Mesenchymal stem cell (in vitro differentiated cells and primary cell): ENCODE results near the gene TMEM248.

Experiments used
- DNase-seq: peaks from one replicate; pipeline ENCODE4 v3.0.0-alpha.2; 2013
- H2AFZ ChIP-seq: one replicate; pipeline ENCODE4 v1.6.1; 2013; ENCODE audit warnings: low read depth, mild to moderate bottlenecking, control low read depth, inconsistent platforms, low read length, moderate library complexity
- H2AK5ac ChIP-seq: 2 replicates; pipeline ENCODE4 v1.6.1; 2013; ENCODE audit warnings: low read length, moderate library complexity, mild to moderate bottlenecking, inconsistent platforms; ENCODE audit not compliant: severe bottlenecking
- H2BK120ac ChIP-seq: one replicate; pipeline ENCODE4 v1.6.1; 2013; ENCODE audit warnings: low read depth, mild to moderate bottlenecking, inconsistent platforms, low read length, moderate library complexity
- H2BK12ac ChIP-seq, 2 experiments: one replicate each; pipeline ENCODE4 v1.6.1; 2013; ENCODE audit warnings: inconsistent platforms in 2 of 2, low read length in 2 of 2, mild to moderate bottlenecking in 2 of 2, moderate library complexity in 2 of 2, control low read depth in 1 of 2
- H2BK15ac ChIP-seq: one replicate; pipeline ENCODE4 v1.6.1; 2013; ENCODE audit warnings: mild to moderate bottlenecking, low read depth, inconsistent platforms; ENCODE audit not compliant: poor library complexity, severe bottlenecking
- H2BK5ac ChIP-seq: 2 replicates; pipeline ENCODE4 v1.6.1; 2013; ENCODE audit warnings: low read depth, mild to moderate bottlenecking, low read length, control low read depth, inconsistent platforms; ENCODE audit not compliant: poor library complexity, severe bottlenecking
- H3K14ac ChIP-seq, 2 experiments: one replicate each; pipeline ENCODE4 v1.6.1; 2013; ENCODE audit warnings: inconsistent platforms in 2 of 2, low read length in 2 of 2, control low read depth in 1 of 2, mild to moderate bottlenecking in 1 of 2, moderate library complexity in 1 of 2
- H3K18ac ChIP-seq, 2 experiments: one replicate each; pipeline ENCODE4 v1.6.1; 2013; ENCODE audit warnings: inconsistent platforms in 2 of 2, low read length in 2 of 2, control low read depth in 1 of 2, low read depth in 1 of 2, mild to moderate bottlenecking in 1 of 2
- H3K23ac ChIP-seq, 2 experiments: one replicate each; pipeline ENCODE4 v1.6.1; 2013; ENCODE audit warnings: inconsistent platforms in 2 of 2, low read length in 2 of 2, mild to moderate bottlenecking in 2 of 2, moderate library complexity in 2 of 2, control low read depth in 1 of 2
- H3K27ac ChIP-seq: 2 replicates; pipeline ENCODE4 v1.5.1; 2013; ENCODE audit warnings: mild to moderate bottlenecking, moderate library complexity, low read length, control low read depth, inconsistent platforms; ENCODE audit not compliant: poor library complexity, severe bottlenecking
- H3K27me3 ChIP-seq, 2 experiments: 2 replicates each; pipeline versions ENCODE4 v1.6.1 to v1.7.0; 2013; ENCODE audit warnings: low read length in 2 of 2, mild to moderate bottlenecking in 2 of 2, moderate library complexity in 2 of 2, control low read depth in 1 of 2, inconsistent platforms in 1 of 2; ENCODE audit not compliant: control insufficient read depth in 1 of 2, insufficient read depth in 1 of 2
- H3K36me3 ChIP-seq, 2 experiments: 2 replicates each; pipeline versions ENCODE4 v1.6.1 to v1.7.0; 2013; ENCODE audit warnings: low read length in 2 of 2, control low read depth in 1 of 2, inconsistent platforms in 1 of 2, low read depth in 1 of 2, mild to moderate bottlenecking in 1 of 2; ENCODE audit not compliant: insufficient read depth in 2 of 2, control insufficient read depth in 1 of 2
- H3K4ac ChIP-seq, 2 experiments: one replicate each; pipeline ENCODE4 v1.6.1; 2013; ENCODE audit warnings: inconsistent platforms in 2 of 2, low read length in 2 of 2, mild to moderate bottlenecking in 2 of 2, moderate library complexity in 2 of 2, control low read depth in 1 of 2, low read depth in 1 of 2
- H3K4me1 ChIP-seq: 2 replicates; pipeline ENCODE4 v1.6.1; 2013; ENCODE audit warnings: low read depth, low read length, control low read depth; ENCODE audit not compliant: control insufficient read depth, insufficient read depth
- H3K4me2 ChIP-seq: 2 replicates; pipeline ENCODE4 v1.6.1; 2013; ENCODE audit warnings: low read length, mild to moderate bottlenecking, inconsistent platforms; ENCODE audit not compliant: poor library complexity, severe bottlenecking
- H3K4me3 ChIP-seq, 2 experiments: 2 replicates each; pipeline versions ENCODE4 v1.5.1 to v1.7.0; 2013; ENCODE audit warnings: low read length in 2 of 2, mild to moderate bottlenecking in 2 of 2, control low read depth in 1 of 2, low read depth in 1 of 2; ENCODE audit not compliant: insufficient read depth in 1 of 2
- H3K79me1 ChIP-seq: replicated peaks from 2 replicates; pipeline ENCODE4 v1.6.1; 2013; ENCODE audit warnings: mild to moderate bottlenecking, control low read depth, low read length, inconsistent platforms; ENCODE audit not compliant: poor library complexity, severe bottlenecking
- H3K9ac ChIP-seq: 2 replicates; pipeline ENCODE4 v1.7.0; 2013; ENCODE audit warnings: mild to moderate bottlenecking, low read length, moderate library complexity
- H3K9me3 ChIP-seq: 2 replicates; pipeline ENCODE4 v1.7.0; 2013; ENCODE audit warnings: mild to moderate bottlenecking, low read length; ENCODE audit not compliant: control insufficient read depth
- H4K8ac ChIP-seq: one replicate; pipeline ENCODE4 v1.6.1; 2013; ENCODE audit warnings: inconsistent platforms, mild to moderate bottlenecking, low read length, moderate library complexity
- H4K91ac ChIP-seq: one replicate; pipeline ENCODE4 v1.6.1; 2013; ENCODE audit warnings: mild to moderate bottlenecking, low read length, inconsistent platforms
- WGBS: methylation state at CpG from one replicate; pipeline ENCODE4 v1.1.7; 2013; ENCODE audit warnings: mixed read lengths; 5-methylcytosine and 5-hydroxymethylcytosine counted together

Gene TMEM248

GRCh38 chr7:66927348-66927948 lies 6.4 kb downstream of the TMEM248 start:
- H2BK12ac ChIP-seq: no peak overlapping the region
- no peak overlapping the region for H3K18ac ChIP-seq
- peaks cover 10 to 24% of the 10 kb centered on the region in 2 experiments for H3K36me3 ChIP-seq
- no peak for DNase-seq
- no peak overlapping the region for H2AFZ ChIP-seq
- no peak overlapping the region for H3K23ac ChIP-seq
- H3K79me1 ChIP-seq: peaks cover 9% of the 10 kb centered on the region
- no peaks in the 10 kb centered on the region for H3K27me3 ChIP-seq
- no peak overlapping the region for H3K9ac ChIP-seq
- no peak overlapping the region for H3K4me2 ChIP-seq
- peaks cover 4% of the 10 kb centered on the region for H3K4me1 ChIP-seq
- H2BK15ac ChIP-seq: no peak overlapping the region
- H2BK5ac ChIP-seq: no peak overlapping the region
- over 99% methylated on average over 7 of the region's 7 CpGs for WGBS
- no peak overlapping the region for H3K27ac ChIP-seq
- no peak overlapping the region for H3K4me3 ChIP-seq
- H2BK120ac ChIP-seq: no peak overlapping the region
- H4K91ac ChIP-seq: no peak overlapping the region
- no peak overlapping the region for H2AK5ac ChIP-seq
- no peaks in the 10 kb centered on the region for H3K9me3 ChIP-seq
- H3K14ac ChIP-seq: no peak overlapping the region
- no peak overlapping the region for H4K8ac ChIP-seq
- H3K4ac ChIP-seq: no peak overlapping the region

DNA sequence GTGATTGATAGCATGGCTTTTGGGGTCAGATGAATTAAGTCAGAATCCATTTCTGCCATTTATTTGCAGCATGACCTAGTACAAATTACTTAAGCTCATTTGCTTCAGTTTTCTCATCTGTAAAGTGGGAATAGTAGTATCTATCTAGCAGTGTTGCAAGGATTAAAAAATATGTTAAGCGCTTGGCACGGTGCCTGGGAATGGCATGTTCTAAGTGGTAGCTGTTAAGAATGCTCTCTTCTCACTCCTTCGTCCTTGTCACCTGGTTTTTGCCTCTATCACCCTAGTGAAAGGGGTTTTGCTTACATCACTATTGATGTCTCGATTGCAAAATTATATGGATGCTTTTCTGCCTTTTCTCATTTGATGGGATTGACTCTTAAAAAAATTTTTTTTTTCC lies 7.4 kb downstream of the TMEM248 start:
- no peak overlapping the region for H2BK12ac ChIP-seq
- no peak overlapping the region for H2AFZ ChIP-seq
- no peak overlapping the region for H2AK5ac ChIP-seq
- DNase-seq: no peak
- no peak overlapping the region for H3K4me2 ChIP-seq
- H3K79me1 ChIP-seq: peaks cover 9% of the 10 kb centered on the region
- H3K14ac ChIP-seq: no peak overlapping the region
- H2BK15ac ChIP-seq: no peak overlapping the region
- H3K4me1 ChIP-seq: no peaks in the 10 kb centered on the region
- H3K27me3 ChIP-seq: no peaks in the 10 kb centered on the region
- H3K9me3 ChIP-seq: no peaks in the 10 kb centered on the region
- H3K4me3 ChIP-seq: no peak overlapping the region
- H3K4ac ChIP-seq: no peak overlapping the region
- H4K8ac ChIP-seq: no peak overlapping the region
- H4K91ac ChIP-seq: no peak overlapping the region
- no peak overlapping the region for H3K18ac ChIP-seq
- no peak overlapping the region for H3K23ac ChIP-seq
- no peak overlapping the region for H3K27ac ChIP-seq
- H2BK120ac ChIP-seq: no peak overlapping the region
- H2BK5ac ChIP-seq: no peak overlapping the region
- WGBS: 92% methylated on average over 2 of the region's 4 CpGs
- H3K9ac ChIP-seq: no peak overlapping the region
- H3K36me3 ChIP-seq: peaks cover 10 to 24% of the 10 kb centered on the region in 2 experiments

GRCh38 chr7:66929165-66929564 lies 8.1 kb downstream of the TMEM248 start:
- no peaks in the 10 kb centered on the region for H3K4me1 ChIP-seq
- no peak overlapping the region for H2AFZ ChIP-seq
- H2BK15ac ChIP-seq: no peak overlapping the region
- H3K4me2 ChIP-seq: no peak overlapping the region
- H4K91ac ChIP-seq: no peak overlapping the region
- H3K9me3 ChIP-seq: no peaks in the 10 kb centered on the region
- WGBS: 97% methylated on average over 8 of the region's 8 CpGs
- no peak overlapping the region for H3K4ac ChIP-seq
- no peak overlapping the region for H2BK120ac ChIP-seq
- H3K27me3 ChIP-seq: no peaks in the 10 kb centered on the region
- H3K9ac ChIP-seq: no peak overlapping the region
- H3K18ac ChIP-seq: no peak overlapping the region
- peaks cover 9% of the 10 kb centered on the region for H3K79me1 ChIP-seq
- no peak for DNase-seq
- H2BK12ac ChIP-seq: no peak overlapping the region
- H4K8ac ChIP-seq: no peak overlapping the region
- H3K27ac ChIP-seq: no peak overlapping the region
- no peak overlapping the region for H3K14ac ChIP-seq
- H3K23ac ChIP-seq: no peak overlapping the region
- H3K36me3 ChIP-seq: peaks cover 10 to 17% of the 10 kb centered on the region in 2 experiments
- H2AK5ac ChIP-seq: no peak overlapping the region
- H2BK5ac ChIP-seq: no peak overlapping the region
- H3K4me3 ChIP-seq: no peak overlapping the region

DNA sequence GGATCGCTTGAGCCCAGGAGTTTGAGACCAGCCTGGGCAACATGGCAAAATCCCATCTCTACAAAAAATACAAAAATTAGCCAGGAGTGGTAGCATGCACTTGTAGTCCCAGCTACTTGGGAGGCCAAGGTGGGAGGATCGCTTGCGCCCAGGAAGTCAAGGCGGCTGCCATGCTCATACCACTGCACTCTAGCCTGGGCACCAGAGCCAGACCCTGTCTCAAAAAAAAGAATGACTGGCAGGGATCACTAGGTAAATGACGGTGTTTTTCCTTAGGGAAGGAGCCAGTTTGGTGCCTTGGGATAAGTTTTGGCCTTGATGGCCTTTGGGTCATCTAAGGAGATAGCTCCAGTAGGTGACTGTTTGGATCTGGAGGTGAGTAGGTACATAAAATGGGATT lies 8.9 kb downstream of the TMEM248 start:
- no peaks in the 10 kb centered on the region for H3K4me1 ChIP-seq
- 96% methylated on average over 5 of the region's 5 CpGs for WGBS
- no peak overlapping the region for H2BK15ac ChIP-seq

More for the DNA sequence above, 8.9 kb downstream of the TMEM248 start:
- no peak overlapping the region for H3K4ac ChIP-seq
- no peak overlapping the region for H3K27ac ChIP-seq
- no peak overlapping the region for H3K4me3 ChIP-seq
- H2AK5ac ChIP-seq: no peak overlapping the region
- DNase-seq: no peak
- no peak overlapping the region for H3K14ac ChIP-seq
- no peak overlapping the region for H3K23ac ChIP-seq
- no peak overlapping the region for H4K8ac ChIP-seq
- no peak overlapping the region for H2BK5ac ChIP-seq
- H4K91ac ChIP-seq: no peak overlapping the region
- no peak overlapping the region for H3K9ac ChIP-seq
- peaks cover 6 to 17% of the 10 kb centered on the region in 2 experiments for H3K36me3 ChIP-seq
- no peak overlapping the region for H3K18ac ChIP-seq
- H2BK120ac ChIP-seq: no peak overlapping the region
- H3K9me3 ChIP-seq: no peaks in the 10 kb centered on the region
- no peaks in the 10 kb centered on the region for H3K27me3 ChIP-seq
- H3K79me1 ChIP-seq: peaks cover 9% of the 10 kb centered on the region
- H2AFZ ChIP-seq: no peak overlapping the region
- no peak overlapping the region for H3K4me2 ChIP-seq
- H2BK12ac ChIP-seq: no peak overlapping the region
